Spleen (tissue), 7 donors: Measurements from ENCODE around the gene RUNDC3A.

Experiments used
- POLR2A ChIP-seq, 3 donors: fragments of 450-650 bp; IDR thresholded peaks; one replicate each; pipeline ENCODE4 v1.5.1; 2017; ENCODE audit warnings: antibody characterized with exemption in 3 of 3, mild to moderate bottlenecking in 1 of 3
- TF ChIP-seq, protein P1 (sequence below), 11 experiments: fragments of 200-600 bp in 7 of 11; fragments of 450-650 bp in 4 of 11; sonication (generic) in 4 of 11; IDR thresholded peaks in 8 of 11; conservative IDR thresholded peaks in 3 of 11; 1 replicate in 7 of 11; 2 replicates in 4 of 11; pipeline versions ENCODE4 v1.4.0 to v1.8.0; 2016 to 2021; ENCODE audit warnings: antibody characterized with exemption in 11 of 11, inconsistent platforms in 4 of 11, mild to moderate bottlenecking in 1 of 11
- donor health status: DM: no; HTN: no; CAD: no; lungs with moderate emphysema.
- donor health status: DM: no; HTN: no; CAD: no.
- donor health status: DM: no; HTN: no; CAD: no.

DNA sequence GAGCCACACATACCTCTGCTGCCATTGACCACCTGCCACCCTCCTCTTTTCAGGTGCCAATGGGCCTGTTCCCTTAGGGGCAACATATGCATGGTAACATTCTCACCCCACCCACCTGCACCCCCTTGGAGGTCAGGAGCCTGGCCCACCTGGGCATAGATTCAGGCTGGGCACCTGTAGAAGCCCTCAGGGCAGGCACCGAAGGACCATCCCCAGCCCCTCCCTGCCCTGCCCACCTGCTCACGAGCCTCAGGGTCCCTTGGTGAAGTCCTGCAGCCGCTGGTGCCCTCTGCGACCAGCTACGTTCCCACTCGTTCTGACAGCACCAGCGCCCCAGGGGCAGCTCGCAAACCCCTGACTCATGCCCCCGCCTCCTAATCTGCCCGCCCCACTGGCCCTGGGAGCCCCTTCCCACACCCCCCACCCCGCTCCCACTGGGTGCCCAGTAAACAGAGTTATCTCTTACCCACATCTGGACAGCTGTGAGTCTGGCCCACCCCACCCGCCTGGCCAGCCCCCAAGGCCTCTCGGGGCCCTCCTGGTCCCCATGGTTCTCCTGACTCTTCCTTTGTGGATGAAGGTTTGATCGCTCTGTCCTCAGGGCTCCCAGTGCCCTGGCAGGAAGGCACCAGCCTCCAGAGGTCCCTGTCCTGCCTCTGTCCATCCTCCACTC lies 40.4 kb upstream of the RUNDC3A start, which contains the start of gene SLC4A1:
- TF ChIP-seq, protein P1, sequence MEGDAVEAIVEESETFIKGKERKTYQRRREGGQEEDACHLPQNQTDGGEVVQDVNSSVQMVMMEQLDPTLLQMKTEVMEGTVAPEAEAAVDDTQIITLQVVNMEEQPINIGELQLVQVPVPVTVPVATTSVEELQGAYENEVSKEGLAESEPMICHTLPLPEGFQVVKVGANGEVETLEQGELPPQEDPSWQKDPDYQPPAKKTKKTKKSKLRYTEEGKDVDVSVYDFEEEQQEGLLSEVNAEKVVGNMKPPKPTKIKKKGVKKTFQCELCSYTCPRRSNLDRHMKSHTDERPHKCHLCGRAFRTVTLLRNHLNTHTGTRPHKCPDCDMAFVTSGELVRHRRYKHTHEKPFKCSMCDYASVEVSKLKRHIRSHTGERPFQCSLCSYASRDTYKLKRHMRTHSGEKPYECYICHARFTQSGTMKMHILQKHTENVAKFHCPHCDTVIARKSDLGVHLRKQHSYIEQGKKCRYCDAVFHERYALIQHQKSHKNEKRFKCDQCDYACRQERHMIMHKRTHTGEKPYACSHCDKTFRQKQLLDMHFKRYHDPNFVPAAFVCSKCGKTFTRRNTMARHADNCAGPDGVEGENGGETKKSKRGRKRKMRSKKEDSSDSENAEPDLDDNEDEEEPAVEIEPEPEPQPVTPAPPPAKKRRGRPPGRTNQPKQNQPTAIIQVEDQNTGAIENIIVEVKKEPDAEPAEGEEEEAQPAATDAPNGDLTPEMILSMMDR (IDR thresholded peaks at IDR 0.05 in 8 of 11, conservative IDR thresholded peaks at IDR 0.05 in 3 of 11): no peak
- TF ChIP-seq POLR2A (IDR thresholded peaks at IDR 0.05): no peak
